B cell (primary cell): Measurements from ENCODE around the gene MGMT.

Experiments used
- EZH2 ChIP-seq: IDR thresholded peaks from 2 replicates; pipeline ENCODE4 v1.6.1; 2012; ENCODE audit warnings: borderline replicate concordance, low read depth, mild to moderate bottlenecking, moderate library complexity, low read length; ENCODE audit not compliant: insufficient read depth, poor library complexity, severe bottlenecking
- TF ChIP-seq, protein P1 (sequence below): fragments of 200-600 bp; IDR thresholded peaks from one replicate; pipeline ENCODE4 v1.8.0; 2022; ENCODE audit warnings: antibody characterized with exemption, mild to moderate bottlenecking

GRCh38 chr10:129495698-129496097 lies 28.7 kb downstream of the MGMT start:
- TF ChIP-seq EZH2 = no peak
- TF ChIP-seq, protein P1, sequence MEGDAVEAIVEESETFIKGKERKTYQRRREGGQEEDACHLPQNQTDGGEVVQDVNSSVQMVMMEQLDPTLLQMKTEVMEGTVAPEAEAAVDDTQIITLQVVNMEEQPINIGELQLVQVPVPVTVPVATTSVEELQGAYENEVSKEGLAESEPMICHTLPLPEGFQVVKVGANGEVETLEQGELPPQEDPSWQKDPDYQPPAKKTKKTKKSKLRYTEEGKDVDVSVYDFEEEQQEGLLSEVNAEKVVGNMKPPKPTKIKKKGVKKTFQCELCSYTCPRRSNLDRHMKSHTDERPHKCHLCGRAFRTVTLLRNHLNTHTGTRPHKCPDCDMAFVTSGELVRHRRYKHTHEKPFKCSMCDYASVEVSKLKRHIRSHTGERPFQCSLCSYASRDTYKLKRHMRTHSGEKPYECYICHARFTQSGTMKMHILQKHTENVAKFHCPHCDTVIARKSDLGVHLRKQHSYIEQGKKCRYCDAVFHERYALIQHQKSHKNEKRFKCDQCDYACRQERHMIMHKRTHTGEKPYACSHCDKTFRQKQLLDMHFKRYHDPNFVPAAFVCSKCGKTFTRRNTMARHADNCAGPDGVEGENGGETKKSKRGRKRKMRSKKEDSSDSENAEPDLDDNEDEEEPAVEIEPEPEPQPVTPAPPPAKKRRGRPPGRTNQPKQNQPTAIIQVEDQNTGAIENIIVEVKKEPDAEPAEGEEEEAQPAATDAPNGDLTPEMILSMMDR = no peak
